Transverse colon (tissue), 3 donors: ENCODE data around the gene ATOX1.

Experiments used
- CTCF ChIP-seq, 5 experiments: fragments of 200-600 bp in 3 of 5; fragments of 450-650 bp in 2 of 5; sonication (generic) in 3 of 5; IDR thresholded peaks; 1 replicate in 2 of 5; 2 replicates in 3 of 5; pipeline ENCODE4 v1.5.1; 2016 to 2017; ENCODE audit warnings: antibody characterized with exemption in 5 of 5, inconsistent platforms in 3 of 5, mild to moderate bottlenecking in 2 of 5, moderate library complexity in 1 of 5
- POLR2A ChIP-seq: fragments of 450-650 bp; IDR thresholded peaks from one replicate; pipeline ENCODE4 v1.6.1; 2016; ENCODE audit warnings: antibody characterized with exemption, mild to moderate bottlenecking, moderate library complexity

- TF ChIP-seq POLR2A (no peak), CTCF (IDR thresholded peaks at IDR 0.05) (no peak)
These were observed 8.5 kb upstream of the ATOX1 start for GRCh38 chr5:151766975-151767374.
